MM.1S (cell line): Measurements from ENCODE around the gene PLTP.

ENCODE experiments used
- DNase-seq: peaks from one replicate; pipeline ENCODE4 v3.0.0-alpha.2; 2015
- H2AFZ ChIP-seq: fragments of 300-600 bp; sonication (generic); 2 replicates; pipeline ENCODE4 v1.6.0; 2016; ENCODE audit warnings: antibody characterized with exemption, low read length
- H3F3A ChIP-seq: fragments of 300-600 bp; sonication (generic); 2 replicates; pipeline ENCODE4 v1.6.1; 2016; ENCODE audit warnings: mild to moderate bottlenecking, antibody characterized with exemption, low read length, moderate library complexity, mixed read lengths; ENCODE audit not compliant: insufficient read depth
- H3K27ac ChIP-seq: fragments of 300-600 bp; sonication (generic); 2 replicates; pipeline ENCODE4 v1.5.1; 2016; ENCODE audit warnings: mild to moderate bottlenecking, low read length
- H3K27me3 ChIP-seq: fragments of 300-600 bp; sonication (generic); replicated peaks from 2 replicates; pipeline ENCODE4 v1.6.0; 2016; ENCODE audit warnings: low read length; ENCODE audit not compliant: insufficient read depth
- H3K36me3 ChIP-seq: fragments of 300-600 bp; sonication (generic); replicated peaks from 2 replicates; pipeline ENCODE4 v1.6.1; 2016; ENCODE audit warnings: mild to moderate bottlenecking, low read length, mixed read lengths; ENCODE audit not compliant: insufficient read depth
- H3K4me1 ChIP-seq: fragments of 300-600 bp; sonication (generic); 2 replicates; pipeline ENCODE4 v1.6.1; 2016; ENCODE audit warnings: low read length, mixed read lengths
- H3K4me2 ChIP-seq: fragments of 300-600 bp; sonication (generic); 2 replicates; pipeline ENCODE4 v1.6.0; 2016; ENCODE audit warnings: low read depth, low read length
- H3K4me3 ChIP-seq: fragments of 300-600 bp; sonication (generic); 2 replicates; pipeline ENCODE4 v1.5.1; 2016; ENCODE audit warnings: low read length, mixed read lengths
- H3K79me2 ChIP-seq: fragments of 300-600 bp; sonication (generic); 2 replicates; pipeline ENCODE4 v1.6.1; 2016; ENCODE audit warnings: mixed run types, low read length, mixed read lengths
- H3K9ac ChIP-seq: fragments of 300-600 bp; sonication (generic); 2 replicates; pipeline ENCODE4 v1.6.1; 2016; ENCODE audit warnings: low read length, mixed read lengths
- H3K9me2 ChIP-seq: fragments of 300-600 bp; sonication (generic); replicated peaks from 2 replicates; pipeline ENCODE4 v1.6.1; 2016; ENCODE audit warnings: mild to moderate bottlenecking, low read length, mixed read lengths; ENCODE audit not compliant: insufficient read depth
- H3K9me3 ChIP-seq: fragments of 300-600 bp; sonication (generic); replicated peaks from 2 replicates; pipeline ENCODE4 v1.6.1; 2016; ENCODE audit warnings: mild to moderate bottlenecking, low read length, mixed read lengths; ENCODE audit not compliant: insufficient read depth
- H4K20me1 ChIP-seq: fragments of 300-600 bp; sonication (generic); 2 replicates; pipeline ENCODE4 v1.6.1; 2016; ENCODE audit warnings: mild to moderate bottlenecking, low read length, moderate library complexity, mixed read lengths; ENCODE audit not compliant: insufficient read depth
- CTCF ChIP-seq: fragments of 300-600 bp; sonication (generic); IDR thresholded peaks from 2 replicates; pipeline ENCODE4 v1.5.1; 2016; ENCODE audit warnings: antibody characterized with exemption, low read length, mixed read lengths
- EZH2 ChIP-seq: fragments of 300-600 bp; sonication (generic); optimal IDR thresholded peaks from 2 replicates; pipeline ENCODE3; 2017; ENCODE audit warnings: low read depth, mild to moderate bottlenecking, antibody characterized with exemption, low read length, mixed read lengths
- EZH2phosphoT487 ChIP-seq: fragments of 300-600 bp; sonication (generic); IDR thresholded peaks from 2 replicates; pipeline ENCODE4 v1.6.1; 2018; ENCODE audit warnings: antibody characterized with exemption, low read length

The PLTP gene

GRCh38 chr20:45911486-45912343 is at the start of gene PLTP:
TSS of gene PLTP (minus strand) at chr20:45912155. CDS start at chr20:45911452, 703 bp downstream.
- H3K4me1 ChIP-seq: peaks cover 3% of the 10 kb centered on the region; the same call in 1 of the 2 replicates
- no peaks in the 10 kb centered on the region for H3K36me3 ChIP-seq
- H3K79me2 ChIP-seq: no peaks in the 10 kb centered on the region
- H3K9me3 ChIP-seq: no peaks in the 10 kb centered on the region
- H2AFZ ChIP-seq: peak within 1 kb of the TSS; percentile 96
- H3K9me2 ChIP-seq: no peaks in the 10 kb centered on the region
- peak within 1 kb of the TSS; percentile 36; the same call in 1 of the 2 replicates for H3K9ac ChIP-seq
- H3K27me3 ChIP-seq: peaks cover 14% of the 10 kb centered on the region; the same call in 1 of the 2 replicates
- TF ChIP-seq EZH2 (no peak), EZH2phosphoT487 (no peak), CTCF (no peak)
- no peak for DNase-seq
- H3K27ac ChIP-seq: no peak within 1 kb of the TSS
- no peaks in the 10 kb centered on the region for H4K20me1 ChIP-seq
- H3K4me3 ChIP-seq: peak within 1 kb of the TSS; percentile 61
- peak within 1 kb of the TSS; percentile 99 for H3K4me2 ChIP-seq
- no peaks in the 10 kb centered on the region for H3F3A ChIP-seq

GRCh38 chr20:45959956-45960630 is 48.1 kb upstream of the PLTP start:
- no peaks in the 10 kb centered on the region for H3F3A ChIP-seq
- no peak overlapping the region for H3K9ac ChIP-seq
- H3K79me2 ChIP-seq: no peaks in the 10 kb centered on the region
- peaks cover 3% of the 10 kb centered on the region; the same call in 1 of the 2 replicates for H3K36me3 ChIP-seq
- no peak overlapping the region for H3K27ac ChIP-seq
- TF ChIP-seq EZH2: no peak
- no peak for TF ChIP-seq EZH2phosphoT487
- TF ChIP-seq CTCF: no peak
- no peaks in the 10 kb centered on the region for H4K20me1 ChIP-seq
- H3K4me2 ChIP-seq: no peak overlapping the region
- no peak for DNase-seq
- H3K9me2 ChIP-seq: no peaks in the 10 kb centered on the region
- H3K9me3 ChIP-seq: no peaks in the 10 kb centered on the region
- no peak overlapping the region for H2AFZ ChIP-seq
- H3K4me3 ChIP-seq: no peak overlapping the region
- no peaks in the 10 kb centered on the region for H3K4me1 ChIP-seq
- H3K27me3 ChIP-seq: no peaks in the 10 kb centered on the region

GRCh38 chr20:45959126-45959525 is 47.2 kb upstream of the PLTP start:
- DNase-seq: no peak
- H3K4me2 ChIP-seq: no peak overlapping the region
- H3K9ac ChIP-seq: no peak overlapping the region
- TF ChIP-seq EZH2: no peak
- no peak for TF ChIP-seq EZH2phosphoT487
- no peak for TF ChIP-seq CTCF
- no peaks in the 10 kb centered on the region for H3F3A ChIP-seq
- H3K4me1 ChIP-seq: no peaks in the 10 kb centered on the region
- H3K27me3 ChIP-seq: no peaks in the 10 kb centered on the region
- no peaks in the 10 kb centered on the region for H4K20me1 ChIP-seq
- H2AFZ ChIP-seq: no peak overlapping the region
- no peaks in the 10 kb centered on the region for H3K9me3 ChIP-seq
- H3K9me2 ChIP-seq: no peaks in the 10 kb centered on the region
- no peaks in the 10 kb centered on the region for H3K79me2 ChIP-seq
- H3K4me3 ChIP-seq: no peak overlapping the region
- no peaks in the 10 kb centered on the region; the same call in 1 of the 2 replicates for H3K36me3 ChIP-seq
- no peak overlapping the region for H3K27ac ChIP-seq
